Measurements from ENCODE around the gene RAPGEF4.

DNA sequence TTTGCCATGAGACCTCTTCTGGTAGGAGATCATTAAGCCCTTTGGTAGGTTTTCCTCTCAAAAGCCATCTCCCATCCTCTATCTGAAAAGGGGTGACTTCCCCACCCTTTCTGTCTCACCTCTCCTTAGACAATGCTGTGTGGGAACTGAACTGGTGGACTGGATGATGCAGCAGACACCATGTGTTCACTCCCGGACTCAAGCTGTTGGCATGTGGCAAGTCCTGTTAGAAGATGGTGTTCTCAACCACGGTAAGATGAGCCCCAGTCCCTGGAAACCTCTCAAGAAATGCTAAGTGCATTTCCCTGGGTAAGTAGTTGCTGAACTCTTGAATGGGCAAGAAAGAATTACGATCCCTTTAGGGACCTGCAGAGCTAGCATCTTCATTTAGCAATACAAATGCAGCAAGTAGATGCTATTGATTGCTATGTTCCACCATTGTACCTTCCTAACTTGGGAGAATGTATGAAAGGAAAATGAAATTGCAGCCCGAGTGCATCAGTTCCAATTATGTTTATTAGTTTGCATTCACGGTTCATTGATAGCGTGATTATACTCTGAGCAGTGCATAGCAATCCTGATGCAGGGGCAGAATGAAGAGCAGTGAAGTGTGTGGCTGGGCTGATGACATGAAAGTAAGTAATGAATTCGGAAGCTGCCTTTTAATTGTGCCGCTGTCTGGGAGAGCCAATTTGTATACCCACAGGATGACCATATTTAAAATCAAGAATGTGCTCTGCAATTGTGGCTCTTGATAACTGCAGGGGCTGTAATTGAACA is 230.0 kb downstream of the RAPGEF4 start:
- TF ChIP-seq, protein P1, sequence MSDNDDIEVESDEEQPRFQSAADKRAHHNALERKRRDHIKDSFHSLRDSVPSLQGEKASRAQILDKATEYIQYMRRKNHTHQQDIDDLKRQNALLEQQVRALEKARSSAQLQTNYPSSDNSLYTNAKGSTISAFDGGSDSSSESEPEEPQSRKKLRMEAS (IDR thresholded peaks at IDR 0.05) = no peak
- TF ChIP-seq POLR2A (IDR thresholded peaks at IDR 0.05; ENCODE audit: insufficient read depth in 1 of 2, low read depth in 2 of 2, low read length in 2 of 2) (no peak), POLR2AphosphoS5 (IDR thresholded peaks at IDR 0.05; ENCODE audit: low read depth, low read length) (no peak), MAFK (conservative IDR thresholded peaks at IDR 0.05 in 1 of 2, IDR thresholded peaks at IDR 0.05 in 1 of 2; ENCODE audit: low read length in 2 of 2) (no peak), KLF15 (CRISPR knock-in tag; IDR thresholded peaks at IDR 0.05; ENCODE audit: borderline replicate concordance) (no peak)
- TF ChIP-seq, protein P2, sequence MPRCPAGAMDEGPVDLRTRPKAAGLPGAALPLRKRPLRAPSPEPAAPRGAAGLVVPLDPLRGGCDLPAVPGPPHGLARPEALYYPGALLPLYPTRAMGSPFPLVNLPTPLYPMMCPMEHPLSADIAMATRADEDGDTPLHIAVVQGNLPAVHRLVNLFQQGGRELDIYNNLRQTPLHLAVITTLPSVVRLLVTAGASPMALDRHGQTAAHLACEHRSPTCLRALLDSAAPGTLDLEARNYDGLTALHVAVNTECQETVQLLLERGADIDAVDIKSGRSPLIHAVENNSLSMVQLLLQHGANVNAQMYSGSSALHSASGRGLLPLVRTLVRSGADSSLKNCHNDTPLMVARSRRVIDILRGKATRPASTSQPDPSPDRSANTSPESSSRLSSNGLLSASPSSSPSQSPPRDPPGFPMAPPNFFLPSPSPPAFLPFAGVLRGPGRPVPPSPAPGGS (CRISPR knock-in tag; IDR thresholded peaks at IDR 0.05) = no peak
- TF ChIP-seq, protein P3, sequence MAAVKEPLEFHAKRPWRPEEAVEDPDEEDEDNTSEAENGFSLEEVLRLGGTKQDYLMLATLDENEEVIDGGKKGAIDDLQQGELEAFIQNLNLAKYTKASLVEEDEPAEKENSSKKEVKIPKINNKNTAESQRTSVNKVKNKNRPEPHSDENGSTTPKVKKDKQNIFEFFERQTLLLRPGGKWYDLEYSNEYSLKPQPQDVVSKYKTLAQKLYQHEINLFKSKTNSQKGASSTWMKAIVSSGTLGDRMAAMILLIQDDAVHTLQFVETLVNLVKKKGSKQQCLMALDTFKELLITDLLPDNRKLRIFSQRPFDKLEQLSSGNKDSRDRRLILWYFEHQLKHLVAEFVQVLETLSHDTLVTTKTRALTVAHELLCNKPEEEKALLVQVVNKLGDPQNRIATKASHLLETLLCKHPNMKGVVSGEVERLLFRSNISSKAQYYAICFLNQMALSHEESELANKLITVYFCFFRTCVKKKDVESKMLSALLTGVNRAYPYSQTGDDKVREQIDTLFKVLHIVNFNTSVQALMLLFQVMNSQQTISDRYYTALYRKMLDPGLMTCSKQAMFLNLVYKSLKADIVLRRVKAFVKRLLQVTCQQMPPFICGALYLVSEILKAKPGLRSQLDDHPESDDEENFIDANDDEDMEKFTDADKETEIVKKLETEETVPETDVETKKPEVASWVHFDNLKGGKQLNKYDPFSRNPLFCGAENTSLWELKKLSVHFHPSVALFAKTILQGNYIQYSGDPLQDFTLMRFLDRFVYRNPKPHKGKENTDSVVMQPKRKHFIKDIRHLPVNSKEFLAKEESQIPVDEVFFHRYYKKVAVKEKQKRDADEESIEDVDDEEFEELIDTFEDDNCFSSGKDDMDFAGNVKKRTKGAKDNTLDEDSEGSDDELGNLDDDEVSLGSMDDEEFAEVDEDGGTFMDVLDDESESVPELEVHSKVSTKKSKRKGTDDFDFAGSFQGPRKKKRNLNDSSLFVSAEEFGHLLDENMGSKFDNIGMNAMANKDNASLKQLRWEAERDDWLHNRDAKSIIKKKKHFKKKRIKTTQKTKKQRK (IDR thresholded peaks at IDR 0.05; ENCODE audit: low read length) = no peak
- TF ChIP-seq, protein P4, sequence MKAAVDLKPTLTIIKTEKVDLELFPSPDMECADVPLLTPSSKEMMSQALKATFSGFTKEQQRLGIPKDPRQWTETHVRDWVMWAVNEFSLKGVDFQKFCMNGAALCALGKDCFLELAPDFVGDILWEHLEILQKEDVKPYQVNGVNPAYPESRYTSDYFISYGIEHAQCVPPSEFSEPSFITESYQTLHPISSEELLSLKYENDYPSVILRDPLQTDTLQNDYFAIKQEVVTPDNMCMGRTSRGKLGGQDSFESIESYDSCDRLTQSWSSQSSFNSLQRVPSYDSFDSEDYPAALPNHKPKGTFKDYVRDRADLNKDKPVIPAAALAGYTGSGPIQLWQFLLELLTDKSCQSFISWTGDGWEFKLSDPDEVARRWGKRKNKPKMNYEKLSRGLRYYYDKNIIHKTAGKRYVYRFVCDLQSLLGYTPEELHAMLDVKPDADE (CRISPR knock-in tag; IDR thresholded peaks at IDR 0.05) = no peak

Data from HepG2 (cell line).